GM21360 (cell line): Measurements from ENCODE around the gene F13B.
"Not testable (repeated sequence)": the region's sequence is repeated elsewhere in the genome, so short reads cannot be mapped to it uniquely, and the experiment has no call there.

ENCODE experiments used
- ATAC-seq: cut with Tn5 transposase; IDR thresholded peaks from one replicate; pipeline ENCODE4 v1.9.1; 2021; ENCODE audit warnings: mild to moderate bottlenecking, moderate library complexity; ENCODE audit not compliant: unreplicated experiment

F13B gene

GRCh38 chr1:197049100-197049499 lies 18.0 kb downstream of the F13B start:
- no peak for ATAC-seq

- ATAC-seq: no peak
Observed at GRCh38 chr1:197042676-197043341, 24.3 kb downstream of the F13B start.

GRCh38 chr1:197041486-197042353 lies 25.3 kb downstream of the F13B start:
- peak; percentile 92 for ATAC-seq

- no peak for ATAC-seq
Observed at GRCh38 chr1:197036861-197037260, 30.2 kb downstream of the F13B start.

- not testable (repeated sequence) for ATAC-seq
Observed at GRCh38 chr1:197034631-197035339, 32.3 kb downstream of the F13B start.

GRCh38 chr1:197029749-197030148 lies 37.3 kb downstream of the F13B start:
- no peak for ATAC-seq

GRCh38 chr1:197027359-197027758 lies 39.7 kb downstream of the F13B start:
- ATAC-seq: no peak

GRCh38 chr1:197024460-197024859 lies 42.6 kb downstream of the F13B start:
- ATAC-seq: no peak

GRCh38 chr1:197021716-197022115 lies 45.3 kb downstream of the F13B start:
- no peak for ATAC-seq

- no peak for ATAC-seq
Observed at GRCh38 chr1:197017558-197018146, 49.4 kb downstream of the F13B start.

- no peak for ATAC-seq
Observed at GRCh38 chr1:197016751-197017150, 50.3 kb downstream of the F13B start.

- no peak for ATAC-seq
Observed at GRCh38 chr1:197013234-197013633, 53.8 kb downstream of the F13B start.

- no peak for ATAC-seq
Observed at GRCh38 chr1:197011614-197012013, 55.4 kb downstream of the F13B start.

- ATAC-seq: no peak
Observed at GRCh38 chr1:197008861-197009260, 58.2 kb downstream of the F13B start.

GRCh38 chr1:197003132-197003531 lies 63.9 kb downstream of the F13B start:
- no peak for ATAC-seq

GRCh38 chr1:197001828-197002227 lies 65.2 kb downstream of the F13B start:
- no peak for ATAC-seq

- peak; percentile 74 for ATAC-seq
Observed at GRCh38 chr1:196997423-196997822, 69.6 kb downstream of the F13B start.

GRCh38 chr1:196993916-196994315 lies 73.1 kb downstream of the F13B start:
- no peak for ATAC-seq

- not testable (repeated sequence) for ATAC-seq
Observed at GRCh38 chr1:196991919-196992651, 75.0 kb downstream of the F13B start.
